Activated CD8-positive, alpha-beta memory T cell treated with anti-CD3 and anti-CD28 coated beads, Interleukin-2, amount 50 U/mL, for 24 hours (primary cell): Measurements from ENCODE around the gene GALR1.
"Not testable (repeated sequence)": the region's sequence is repeated elsewhere in the genome, so short reads cannot be mapped to it uniquely, and the experiment has no call there.

Experiments used
- DNase-seq: peaks from one replicate; pipeline ENCODE4 v3.0.0-alpha.2; 2020; ENCODE audit errors: extremely low read depth

Gene GALR1, protein sequence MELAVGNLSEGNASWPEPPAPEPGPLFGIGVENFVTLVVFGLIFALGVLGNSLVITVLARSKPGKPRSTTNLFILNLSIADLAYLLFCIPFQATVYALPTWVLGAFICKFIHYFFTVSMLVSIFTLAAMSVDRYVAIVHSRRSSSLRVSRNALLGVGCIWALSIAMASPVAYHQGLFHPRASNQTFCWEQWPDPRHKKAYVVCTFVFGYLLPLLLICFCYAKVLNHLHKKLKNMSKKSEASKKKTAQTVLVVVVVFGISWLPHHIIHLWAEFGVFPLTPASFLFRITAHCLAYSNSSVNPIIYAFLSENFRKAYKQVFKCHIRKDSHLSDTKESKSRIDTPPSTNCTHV

GRCh38 chr18:77249569-77250500, at the start of gene GALR1:
Gene GALR1 (plus strand): TSS chr18:77249848. CDS start chr18:77250549, 701 bp downstream.
- DNase-seq: no peak

DNA sequence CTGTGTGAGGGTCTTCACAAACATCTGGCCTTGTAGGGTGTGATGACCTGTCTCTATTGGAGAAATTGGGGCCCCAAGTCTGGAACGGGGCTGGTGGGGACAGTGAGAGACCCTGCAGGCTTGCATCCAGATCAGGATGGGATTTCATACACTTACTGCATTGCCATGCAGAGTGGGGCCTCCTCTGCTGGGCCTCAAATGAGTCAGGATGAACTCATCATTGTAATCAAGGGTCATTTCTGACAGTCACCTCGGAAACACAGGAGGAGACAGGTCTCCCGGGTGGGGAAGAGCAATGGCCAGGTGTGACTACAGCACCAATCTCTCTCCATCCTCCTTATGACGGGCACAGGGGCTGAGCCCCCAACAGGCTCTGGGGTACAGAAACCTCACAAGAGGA, 48.1 kb upstream of the GALR1 start:
- no peak for DNase-seq

DNA sequence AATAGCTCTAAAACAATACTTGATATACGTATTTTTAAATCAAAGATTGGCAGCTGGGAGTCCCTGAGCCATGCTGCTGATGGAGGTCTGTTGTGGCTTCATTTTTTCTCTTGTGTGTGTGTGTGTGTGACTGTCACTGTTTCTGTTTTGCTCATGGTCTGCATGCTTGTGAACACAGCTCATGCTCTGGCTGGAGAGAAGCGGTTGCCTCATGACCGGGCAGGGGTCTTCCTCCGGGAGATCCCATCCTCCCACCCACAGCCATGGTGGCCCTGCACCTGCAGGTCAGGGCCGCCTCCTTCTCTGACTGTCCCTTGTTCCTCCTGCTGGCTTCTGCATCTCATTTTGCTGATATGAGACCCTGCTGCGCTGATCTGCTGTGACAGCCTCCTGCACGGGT, 47.3 kb upstream of the GALR1 start:
- DNase-seq: no peak

GRCh38 chr18:77203071-77203470, 46.6 kb upstream of the GALR1 start:
- DNase-seq: no peak

- no peak for DNase-seq
These were observed 45.8 kb upstream of the GALR1 start for GRCh38 chr18:77203851-77204250.

- DNase-seq: no peak
These were observed 43.9 kb upstream of the GALR1 start for GRCh38 chr18:77205769-77206168.

DNA sequence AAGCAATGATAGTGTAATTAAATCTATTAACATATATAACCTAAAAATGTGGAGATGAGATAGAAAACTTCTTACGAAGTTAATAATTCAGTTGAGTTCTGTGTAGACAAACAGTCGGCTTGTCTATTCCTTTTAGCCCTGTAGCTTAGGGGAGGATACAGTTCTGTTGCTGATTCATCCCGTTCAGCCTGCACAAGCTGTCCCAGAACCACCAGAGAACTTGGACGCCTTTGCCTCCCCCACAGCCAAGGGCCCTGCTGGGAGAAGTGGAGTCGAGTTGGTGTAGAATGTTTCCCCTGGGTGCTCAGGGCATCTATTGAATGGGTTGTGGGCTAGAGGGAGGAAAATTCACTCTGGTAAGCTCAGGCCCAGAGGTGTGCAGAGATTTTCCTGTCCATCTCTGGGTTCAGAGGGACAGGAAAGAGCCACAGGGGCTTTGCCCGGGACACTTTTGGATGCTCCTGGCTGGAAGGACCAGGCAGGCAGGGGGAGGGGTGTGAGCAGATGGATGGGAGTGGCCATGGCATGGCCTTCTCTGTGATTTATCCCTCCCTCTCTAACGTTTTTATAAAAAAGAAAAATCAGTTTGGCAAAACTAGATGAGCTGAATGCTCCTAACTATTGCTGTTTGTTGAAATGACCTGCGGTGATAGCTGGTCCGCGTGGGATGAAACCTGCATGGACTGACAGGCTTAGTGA, 42.8 kb upstream of the GALR1 start:
- no peak for DNase-seq

- no peak for DNase-seq
These were observed 42.1 kb upstream of the GALR1 start for GRCh38 chr18:77207540-77207939.

GRCh38 chr18:77208964-77209363, 40.7 kb upstream of the GALR1 start:
- DNase-seq: no peak

DNA sequence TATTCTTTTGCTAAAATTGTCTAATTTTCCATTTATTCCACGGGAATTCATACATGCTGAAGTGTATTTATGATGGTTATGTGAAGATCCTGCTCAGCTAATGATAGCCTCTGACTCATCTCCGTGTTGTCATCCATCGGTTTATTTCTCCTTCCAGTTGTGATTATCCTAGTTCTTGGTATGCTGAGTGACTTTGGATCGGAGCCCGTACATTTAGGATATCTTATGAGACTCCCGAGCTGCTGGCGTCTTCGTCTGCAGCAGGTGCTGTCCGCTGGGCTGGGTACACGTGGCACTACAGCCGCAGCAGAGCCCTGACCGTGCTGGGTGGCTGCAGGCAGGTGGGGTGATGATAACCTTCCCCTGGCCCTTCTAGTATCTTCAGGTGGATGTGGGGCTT, 40.1 kb upstream of the GALR1 start:
- no peak for DNase-seq

DNA sequence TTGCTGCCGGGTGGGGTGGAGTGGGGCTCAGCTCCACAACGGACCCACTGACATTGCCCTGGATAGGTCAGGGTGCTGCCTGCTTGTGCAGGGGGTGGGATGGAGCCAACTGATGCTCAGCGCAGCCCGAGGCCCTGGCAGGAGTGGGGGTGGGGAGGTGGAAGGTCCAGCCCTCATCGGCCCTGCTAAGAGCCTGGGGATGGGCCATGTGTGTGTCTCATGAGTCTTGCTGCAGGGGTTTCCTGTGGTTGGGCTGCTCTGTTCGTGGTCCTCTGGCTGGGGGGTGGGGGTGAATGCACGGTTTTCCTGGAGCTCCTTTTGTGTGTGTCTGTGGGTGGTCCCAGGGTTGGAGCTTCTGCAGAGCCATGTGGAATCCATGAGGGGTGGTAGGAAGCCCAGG, 39.4 kb upstream of the GALR1 start:
- no peak for DNase-seq

DNA sequence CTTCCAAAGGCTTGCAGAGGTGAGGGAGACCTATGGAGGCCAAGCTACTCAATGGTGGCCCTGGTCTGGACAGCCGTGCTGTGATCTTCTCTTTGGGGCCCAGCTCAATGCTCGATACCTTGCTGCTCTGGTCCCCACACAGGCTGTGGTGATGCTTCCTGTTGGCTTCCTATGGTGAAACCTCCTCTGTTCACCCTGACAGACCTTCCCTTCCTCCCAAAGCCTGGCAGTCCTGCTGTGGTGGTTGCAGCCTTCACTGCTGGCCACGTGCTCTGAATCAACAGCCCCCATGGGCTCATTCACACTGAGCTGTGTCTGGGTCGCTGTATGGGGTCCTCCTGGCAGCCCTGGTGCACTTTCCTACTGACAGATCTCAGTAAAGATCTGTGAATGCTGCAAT, 31.0 kb upstream of the GALR1 start:
- no peak for DNase-seq

DNA sequence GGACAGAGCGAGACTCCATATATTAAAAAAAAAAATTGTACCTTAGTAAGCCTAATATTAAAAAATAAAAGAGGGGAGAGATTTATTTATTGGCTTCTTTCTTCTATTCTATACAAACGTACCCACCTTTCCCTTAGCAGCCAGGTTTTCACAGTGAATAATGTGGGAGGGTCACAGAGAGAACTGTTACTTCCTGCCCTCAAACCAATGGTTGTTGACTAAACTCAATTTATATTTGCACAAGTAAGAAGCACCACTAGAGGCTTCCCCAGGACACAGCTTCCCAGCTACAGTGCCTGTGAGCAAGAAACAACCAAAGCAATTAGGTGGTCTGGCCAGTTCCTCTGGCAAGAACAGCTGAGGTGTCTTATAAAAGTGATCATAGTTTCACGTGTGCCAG, 28.9 kb upstream of the GALR1 start:
- DNase-seq: no peak

- DNase-seq: no peak
These were observed 27.2 kb upstream of the GALR1 start for GRCh38 chr18:77222464-77222863.

DNA sequence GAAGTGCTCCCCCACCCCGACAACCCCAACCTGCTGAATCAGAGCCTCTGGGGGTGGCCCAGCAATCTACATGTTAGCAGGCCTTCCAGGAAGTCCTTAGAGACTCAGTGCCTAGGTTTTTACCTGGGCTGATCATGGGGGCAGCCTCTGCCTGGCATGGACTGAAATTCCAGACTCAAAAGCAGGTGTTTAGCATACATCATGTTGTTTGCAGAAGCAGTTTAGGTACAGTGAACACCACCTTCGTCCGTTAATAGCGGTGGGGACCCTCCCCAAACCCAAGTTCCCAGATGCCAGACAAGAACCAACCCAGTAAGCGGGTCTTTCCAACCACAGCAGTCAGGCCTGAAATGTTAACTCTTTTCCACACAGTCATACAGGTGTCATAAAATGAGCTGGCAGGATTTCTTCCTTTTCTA, 26.4 kb upstream of the GALR1 start:
- no peak for DNase-seq

- no peak for DNase-seq
These were observed 26.0 kb upstream of the GALR1 start for GRCh38 chr18:77223653-77224052.

DNA sequence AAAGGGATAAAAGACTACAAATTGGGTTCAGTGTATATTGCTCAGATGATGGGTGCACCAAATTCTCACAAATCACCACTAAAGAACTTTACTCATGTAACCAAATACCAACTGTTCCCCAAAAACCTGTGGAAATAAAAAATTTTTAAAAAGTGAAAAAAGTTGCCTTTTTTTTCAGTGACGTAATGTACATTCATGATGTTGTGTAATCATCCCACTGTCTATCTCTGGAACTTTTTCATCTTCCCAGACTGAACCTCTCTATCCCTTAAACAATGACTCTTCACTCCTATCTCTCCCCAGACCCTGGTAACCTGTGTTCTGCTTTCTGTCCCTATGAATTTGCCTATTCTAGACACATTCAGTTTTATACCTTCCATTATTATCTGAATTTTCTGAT, 19.0 kb upstream of the GALR1 start:
- DNase-seq: no peak

DNA sequence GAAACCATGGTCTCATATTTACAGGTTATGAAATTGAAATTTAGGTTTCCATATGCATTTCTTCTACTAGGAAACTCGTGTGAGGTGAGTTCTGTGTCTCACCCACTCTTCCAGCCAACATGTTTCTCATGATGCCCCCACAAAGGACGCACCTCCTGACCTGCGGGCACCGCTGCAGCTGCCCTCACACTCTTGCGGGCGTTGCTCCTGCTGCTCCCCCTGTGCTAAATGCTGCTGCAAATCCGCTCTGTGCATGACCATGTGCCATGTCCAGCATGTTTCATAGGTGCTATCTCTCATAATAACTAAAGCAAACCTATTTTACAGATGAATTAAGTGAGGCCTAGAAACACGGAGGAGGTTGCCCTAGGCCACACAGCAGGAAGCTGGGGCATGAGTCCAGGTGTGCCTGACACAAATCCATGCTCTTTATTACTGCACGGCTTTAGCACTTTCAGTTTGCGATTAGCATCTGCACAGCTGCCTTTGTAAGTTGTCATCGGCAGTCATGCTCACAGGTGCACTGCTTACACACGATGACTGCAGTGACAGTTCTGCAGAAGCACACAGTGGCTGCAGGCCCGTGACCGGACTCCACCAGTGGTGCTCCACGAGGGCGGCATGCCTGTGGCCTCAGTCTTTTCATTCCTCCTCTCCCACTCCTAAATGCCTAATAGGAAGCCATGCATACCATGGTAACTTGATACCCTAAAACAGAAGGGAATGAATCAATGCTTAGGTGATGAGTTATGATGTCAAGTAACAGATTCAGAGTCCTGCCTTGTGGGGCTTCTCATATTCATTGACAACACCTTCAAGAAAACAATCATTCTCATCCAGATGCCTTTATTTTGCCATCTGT, 14.9 kb upstream of the GALR1 start:
- DNase-seq: no peak

DNA sequence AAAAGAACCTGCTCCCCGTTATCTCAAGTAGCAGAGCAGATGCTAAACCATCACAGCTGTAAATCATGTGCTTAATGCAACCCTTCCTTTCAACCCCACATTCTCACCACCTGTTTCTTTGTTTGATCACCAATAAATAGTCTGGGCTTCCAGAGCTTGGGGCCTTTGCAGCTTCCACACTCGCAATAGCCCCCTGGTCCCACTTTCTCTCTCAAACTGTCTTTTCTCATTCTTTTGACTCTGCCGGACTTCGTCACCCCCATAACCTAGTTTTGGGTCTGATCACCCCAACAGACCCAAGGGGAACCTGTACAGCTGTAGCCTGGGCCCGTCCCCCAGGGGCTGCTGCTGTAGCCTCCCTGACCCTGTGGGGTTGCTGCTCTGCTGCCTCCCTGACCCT, 10.4 kb upstream of the GALR1 start:
- DNase-seq: not testable (repeated sequence)

GRCh38 chr18:77248873-77249568, 627 bp upstream of the GALR1 start:
- DNase-seq: no peak

GRCh38 chr18:77250501-77250925, 865 bp downstream of the GALR1 start:
- DNase-seq: no peak
